ENCODE measurements around the gene MAB21L2. TPM values are rescaled to one million over a fixed set of nuclear protein-coding genes. Genes with fewer than 3 reads are reported as not detected.
A peak's percentile ranks its signal among the peaks of the same experiment; 100 is the strongest.

The MAB21L2 gene
- total and polyA plus RNA-seq, 10 of the 15 experiments (the other 5 are each of a cell fraction or from before 2014, with no cell fraction given): 0.11 to 0.25 TPM; not detected in 8

DNA sequence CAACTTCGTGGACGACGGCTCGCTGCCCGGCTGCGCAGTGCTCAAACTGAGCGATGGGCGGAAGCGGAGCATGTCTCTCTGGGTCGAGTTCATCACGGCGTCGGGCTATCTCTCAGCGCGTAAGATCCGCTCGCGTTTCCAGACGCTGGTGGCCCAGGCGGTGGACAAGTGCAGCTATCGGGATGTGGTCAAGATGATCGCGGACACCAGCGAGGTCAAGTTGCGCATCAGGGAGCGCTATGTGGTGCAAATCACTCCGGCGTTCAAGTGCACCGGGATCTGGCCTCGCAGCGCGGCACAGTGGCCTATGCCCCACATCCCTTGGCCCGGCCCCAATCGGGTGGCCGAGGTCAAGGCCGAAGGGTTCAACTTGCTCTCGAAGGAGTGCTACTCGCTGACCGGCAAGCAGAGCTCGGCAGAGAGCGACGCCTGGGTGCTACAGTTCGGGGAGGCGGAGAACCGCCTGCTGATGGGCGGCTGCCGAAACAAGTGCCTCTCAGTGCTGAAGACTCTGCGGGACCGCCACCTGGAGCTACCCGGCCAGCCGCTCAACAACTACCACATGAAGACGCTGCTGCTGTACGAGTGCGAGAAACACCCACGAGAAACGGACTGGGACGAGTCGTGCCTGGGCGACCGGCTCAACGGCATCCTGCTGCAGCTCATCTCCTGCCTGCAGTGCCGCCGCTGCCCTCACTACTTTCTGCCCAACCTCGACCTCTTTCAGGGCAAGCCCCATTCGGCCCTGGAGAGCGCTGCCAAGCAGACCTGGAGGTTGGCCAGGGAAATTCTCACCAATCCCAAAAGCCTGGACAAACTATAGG is 1.5 kb downstream of the MAB21L2 start:
- CTCF ChIA-PET: no interaction called here
- Histone ChIP-seq H3K27ac (ENCODE audit: control insufficient read depth, insufficient read depth) (no peak overlapping the region), H3K4me1 (ENCODE audit: control insufficient read depth, insufficient read depth, low read length) (no peaks in the 10 kb centered on the region), H3K9me3 (replicated peaks; ENCODE audit: control insufficient read depth, insufficient read depth, low read length) (peaks cover 17% of the 10 kb centered on the region; the same call in 2 of the 3 replicates), H3K79me2 (ENCODE audit: control insufficient read depth, insufficient read depth, low read length) (no peaks in the 10 kb centered on the region), H3K9ac (ENCODE audit: control insufficient read depth, insufficient read depth, low read length) (no peak overlapping the region), H4K20me1 (ENCODE audit: control insufficient read depth, insufficient read depth) (no peaks in the 10 kb centered on the region), H2AFZ (ENCODE audit: control insufficient read depth, low read depth, low read length) (no peak overlapping the region), H3K4me2 (ENCODE audit: control insufficient read depth, insufficient read depth) (no peak overlapping the region), H3K4me3 (no peak overlapping the region), H3K36me3 (ENCODE audit: control insufficient read depth in 2 of 2, insufficient read depth in 2 of 2, low read length in 1 of 2) (peaks cover 7 to 27% of the 10 kb centered on the region in 2 experiments), H3K27me3 (replicated peaks in 1 of 2; ENCODE audit: control insufficient read depth in 2 of 2, insufficient read depth in 2 of 2, low read length in 1 of 2) (no peaks in the 10 kb centered on the region)
- ATAC-seq (no peak), DNase-seq (ENCODE audit: low read depth, low spot score) (no peak), FAIRE-seq (no peak)
- RAD21 ChIA-PET (ENCODE audit: unreplicated experiment): no interaction called here
- intact Hi-C loops (cut with micrococcal nuclease; ENCODE audit: unreplicated experiment) (no loop called here), in situ Hi-C loops (cut with MboI) (no loop called here)
- SMC1A ChIA-PET (ENCODE audit: uncharacterized antibody, unreplicated experiment): interaction anchor here (1.3 to 2.1 kb wide), 2 partner anchors 9 to 14 kb away, joined by 3 to 7 read pairs; no protein-coding TSS in a partner anchor
- TF ChIP-seq ATF7 (IDR thresholded peaks at IDR 0.05; ENCODE audit: low read depth) (no peak), NFYB (IDR thresholded peaks at IDR 0.05; ENCODE audit: insufficient read depth, low read depth, low read length) (no peak), PAX5 (IDR thresholded peaks at IDR 0.05; ENCODE audit: borderline replicate concordance, low read depth, low read length) (0 out of 2 replicates have a peak, but pooled peaks have one; percentile 14)
- TF ChIP-seq, protein P1, sequence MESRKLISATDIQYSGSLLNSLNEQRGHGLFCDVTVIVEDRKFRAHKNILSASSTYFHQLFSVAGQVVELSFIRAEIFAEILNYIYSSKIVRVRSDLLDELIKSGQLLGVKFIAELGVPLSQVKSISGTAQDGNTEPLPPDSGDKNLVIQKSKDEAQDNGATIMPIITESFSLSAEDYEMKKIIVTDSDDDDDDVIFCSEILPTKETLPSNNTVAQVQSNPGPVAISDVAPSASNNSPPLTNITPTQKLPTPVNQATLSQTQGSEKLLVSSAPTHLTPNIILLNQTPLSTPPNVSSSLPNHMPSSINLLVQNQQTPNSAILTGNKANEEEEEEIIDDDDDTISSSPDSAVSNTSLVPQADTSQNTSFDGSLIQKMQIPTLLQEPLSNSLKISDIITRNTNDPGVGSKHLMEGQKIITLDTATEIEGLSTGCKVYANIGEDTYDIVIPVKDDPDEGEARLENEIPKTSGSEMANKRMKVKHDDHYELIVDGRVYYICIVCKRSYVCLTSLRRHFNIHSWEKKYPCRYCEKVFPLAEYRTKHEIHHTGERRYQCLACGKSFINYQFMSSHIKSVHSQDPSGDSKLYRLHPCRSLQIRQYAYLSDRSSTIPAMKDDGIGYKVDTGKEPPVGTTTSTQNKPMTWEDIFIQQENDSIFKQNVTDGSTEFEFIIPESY (IDR thresholded peaks at IDR 0.05): 0 out of 2 replicates have a peak, but pooled peaks have one; percentile 18
- 99% methylated on average over 53 of the region's 66 CpGs for WGBS (ENCODE audit: insufficient coverage, insufficient replicate concordance, low lambda C conversion rate, missing lambda C conversion rate)
- BruUV-seq (replicated peaks): no TSS peak
- POLR2A ChIA-PET: no interaction called here

Measured in GM12878 (cell line).